ENCODE measurements around the gene PTMS. TPM values are rescaled to one million over a fixed set of nuclear protein-coding genes. Genes with fewer than 3 reads are reported as not detected.
A peak's percentile ranks its signal among the peaks of the same experiment; 100 is the strongest.

PTMS gene
- total and polyA plus RNA-seq, 2 donors (not counting 1 experiment from before 2014, with no cell fraction given): 63.6 to 312 TPM

DNA sequence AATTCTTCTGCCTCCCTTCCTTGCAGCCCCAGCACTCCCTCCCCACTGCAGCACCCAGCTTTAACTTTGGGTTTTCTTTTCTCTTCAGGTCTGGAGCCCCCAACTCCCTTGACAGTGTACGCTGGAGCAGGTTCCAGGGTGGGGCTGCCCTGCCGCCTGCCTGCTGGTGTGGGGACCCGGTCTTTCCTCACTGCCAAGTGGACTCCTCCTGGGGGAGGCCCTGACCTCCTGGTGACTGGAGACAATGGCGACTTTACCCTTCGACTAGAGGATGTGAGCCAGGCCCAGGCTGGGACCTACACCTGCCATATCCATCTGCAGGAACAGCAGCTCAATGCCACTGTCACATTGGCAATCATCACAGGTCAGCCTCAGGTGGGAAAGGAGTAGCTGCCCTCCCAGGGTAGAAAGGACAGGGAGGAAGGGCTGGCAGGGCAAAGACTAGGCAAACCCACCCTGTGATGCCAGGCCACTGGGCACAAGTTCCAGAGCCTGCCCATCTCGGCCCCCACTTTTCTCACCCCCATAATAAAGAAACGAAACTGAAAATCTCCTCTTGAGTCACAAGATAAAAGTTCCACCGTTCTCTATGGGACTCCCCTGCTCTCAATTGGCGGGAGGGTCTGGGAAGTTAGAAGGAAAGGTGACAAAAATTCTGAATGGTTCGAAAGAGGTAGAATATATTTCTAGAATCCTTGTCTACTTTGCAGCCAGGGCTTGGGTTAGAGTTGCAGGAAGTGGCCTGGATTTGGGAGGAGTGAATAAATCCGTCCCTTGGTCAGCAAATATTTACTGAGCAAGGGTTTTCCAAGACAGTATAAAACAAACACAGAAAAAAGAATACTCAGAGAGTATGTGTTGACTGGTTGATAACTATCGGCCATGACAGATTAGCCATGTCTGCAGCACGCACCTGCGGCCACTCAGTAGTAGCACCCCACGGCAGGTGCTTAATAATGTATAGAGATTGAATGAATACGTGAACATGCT is 9.3 kb downstream of the PTMS start:
- TF ChIP-seq, protein P1, sequence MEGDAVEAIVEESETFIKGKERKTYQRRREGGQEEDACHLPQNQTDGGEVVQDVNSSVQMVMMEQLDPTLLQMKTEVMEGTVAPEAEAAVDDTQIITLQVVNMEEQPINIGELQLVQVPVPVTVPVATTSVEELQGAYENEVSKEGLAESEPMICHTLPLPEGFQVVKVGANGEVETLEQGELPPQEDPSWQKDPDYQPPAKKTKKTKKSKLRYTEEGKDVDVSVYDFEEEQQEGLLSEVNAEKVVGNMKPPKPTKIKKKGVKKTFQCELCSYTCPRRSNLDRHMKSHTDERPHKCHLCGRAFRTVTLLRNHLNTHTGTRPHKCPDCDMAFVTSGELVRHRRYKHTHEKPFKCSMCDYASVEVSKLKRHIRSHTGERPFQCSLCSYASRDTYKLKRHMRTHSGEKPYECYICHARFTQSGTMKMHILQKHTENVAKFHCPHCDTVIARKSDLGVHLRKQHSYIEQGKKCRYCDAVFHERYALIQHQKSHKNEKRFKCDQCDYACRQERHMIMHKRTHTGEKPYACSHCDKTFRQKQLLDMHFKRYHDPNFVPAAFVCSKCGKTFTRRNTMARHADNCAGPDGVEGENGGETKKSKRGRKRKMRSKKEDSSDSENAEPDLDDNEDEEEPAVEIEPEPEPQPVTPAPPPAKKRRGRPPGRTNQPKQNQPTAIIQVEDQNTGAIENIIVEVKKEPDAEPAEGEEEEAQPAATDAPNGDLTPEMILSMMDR (conservative IDR thresholded peaks at IDR 0.05 in 1 of 2, IDR thresholded peaks at IDR 0.05 in 1 of 2; ENCODE audit: low read depth in 1 of 2, low read length in 2 of 2): no peak
- TF ChIP-seq EZH2 (IDR thresholded peaks at IDR 0.05; ENCODE audit: low read length, missing control alignments): no peak
- Histone ChIP-seq H3K4me2 (ENCODE audit: extremely low read depth, insufficient read depth, low read length) (no peak overlapping the region), H3K36me3 (ENCODE audit: control insufficient read depth, insufficient read depth, low read length) (peaks cover 10% of the 10 kb centered on the region), H4K20me1 (ENCODE audit: control insufficient read depth, extremely low read depth, insufficient read depth, low read length) (no peaks in the 10 kb centered on the region), H3K9me3 (ENCODE audit: control insufficient read depth, insufficient read depth, low read depth, low read length) (no peaks in the 10 kb centered on the region), H3K4me3 (replicated peaks in 1 of 4; ENCODE audit: control extremely low read depth in 1 of 4, insufficient read depth in 1 of 4, low read depth in 3 of 4, low read length in 4 of 4) (no peak overlapping the region), H3K27ac (ENCODE audit: insufficient read depth, low read length) (no peak overlapping the region), H2AFZ (ENCODE audit: low read length) (no peak overlapping the region), H3K27me3 (ENCODE audit: control insufficient read depth, insufficient read depth, low read length) (no peaks in the 10 kb centered on the region), H3K4me1 (ENCODE audit: control insufficient read depth, extremely low read depth, insufficient read depth, low read length) (peaks cover 11% of the 10 kb centered on the region), H3K79me2 (ENCODE audit: control insufficient read depth, insufficient read depth, low read length) (no peaks in the 10 kb centered on the region), H3K9ac (ENCODE audit: insufficient read depth, low read length) (no peak overlapping the region)
- no peak for DNase-seq (ENCODE audit: low read depth in 2 of 2)

DNA sequence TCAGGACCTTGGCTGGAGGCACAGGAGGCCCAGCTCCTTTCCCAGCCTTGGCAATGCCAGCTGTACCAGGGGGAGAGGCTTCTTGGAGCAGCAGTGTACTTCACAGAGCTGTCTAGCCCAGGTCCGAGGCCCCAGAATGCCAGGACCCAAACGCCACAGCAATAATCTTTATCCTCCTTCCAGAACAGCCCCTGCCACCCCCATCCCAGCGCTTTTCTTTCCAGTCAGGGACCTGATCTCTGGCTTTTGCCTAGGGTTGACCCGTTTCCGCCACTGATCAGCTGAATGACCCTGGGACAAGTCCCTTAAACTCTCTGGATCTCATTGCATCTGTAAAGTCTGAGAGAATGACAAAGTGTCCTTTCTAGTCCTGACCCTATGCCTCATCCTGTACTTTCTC is 11.2 kb downstream of the PTMS start:
- no peak overlapping the region for H3K4me3 ChIP-seq (replicated peaks in 1 of 4; ENCODE audit: control extremely low read depth in 1 of 4, insufficient read depth in 1 of 4, low read depth in 3 of 4, low read length in 4 of 4)
- no peaks in the 10 kb centered on the region for H3K79me2 ChIP-seq (ENCODE audit: control insufficient read depth, insufficient read depth, low read length)
- H3K27me3 ChIP-seq (ENCODE audit: control insufficient read depth, insufficient read depth, low read length): no peaks in the 10 kb centered on the region
- no peaks in the 10 kb centered on the region for H4K20me1 ChIP-seq (ENCODE audit: control insufficient read depth, extremely low read depth, insufficient read depth, low read length)
- no peak overlapping the region for H3K27ac ChIP-seq (ENCODE audit: insufficient read depth, low read length)
- H3K36me3 ChIP-seq (ENCODE audit: control insufficient read depth, insufficient read depth, low read length): no peaks in the 10 kb centered on the region
- no peak for TF ChIP-seq EZH2 (IDR thresholded peaks at IDR 0.05; ENCODE audit: low read length, missing control alignments)
- TF ChIP-seq, protein P1 (conservative IDR thresholded peaks at IDR 0.05 in 1 of 2, IDR thresholded peaks at IDR 0.05 in 1 of 2; ENCODE audit: low read depth in 1 of 2, low read length in 2 of 2): no peak
- H3K9ac ChIP-seq (ENCODE audit: insufficient read depth, low read length): no peak overlapping the region
- no peak overlapping the region for H2AFZ ChIP-seq (ENCODE audit: low read length)
- H3K4me1 ChIP-seq (ENCODE audit: control insufficient read depth, extremely low read depth, insufficient read depth, low read length): peaks cover 3% of the 10 kb centered on the region
- H3K9me3 ChIP-seq (ENCODE audit: control insufficient read depth, insufficient read depth, low read depth, low read length): no peaks in the 10 kb centered on the region
- no peak for DNase-seq (ENCODE audit: low read depth in 2 of 2)
- no peak overlapping the region for H3K4me2 ChIP-seq (ENCODE audit: extremely low read depth, insufficient read depth, low read length)

DNA sequence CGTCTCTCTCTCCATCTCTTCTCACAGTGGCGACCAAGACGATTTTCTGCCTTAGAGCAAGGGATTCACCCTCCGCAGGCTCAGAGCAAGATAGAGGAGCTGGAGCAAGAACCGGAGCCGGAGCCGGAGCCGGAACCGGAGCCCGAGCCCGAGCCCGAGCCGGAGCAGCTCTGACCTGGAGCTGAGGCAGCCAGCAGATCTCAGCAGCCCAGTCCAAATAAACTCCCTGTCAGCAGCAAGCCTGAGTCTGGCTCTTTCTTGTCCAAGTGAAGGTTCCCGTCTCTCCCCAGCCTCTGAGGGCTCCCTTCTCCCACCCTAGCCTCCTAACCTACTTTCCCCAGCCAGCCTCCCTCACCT is 12.0 kb downstream of the PTMS start:
- DNase-seq (ENCODE audit: low read depth in 2 of 2): peak; percentile 37 to 40
- Histone ChIP-seq H3K9me3 (ENCODE audit: control insufficient read depth, insufficient read depth, low read depth, low read length) (no peaks in the 10 kb centered on the region), H3K9ac (ENCODE audit: insufficient read depth, low read length) (no peak overlapping the region)

More for the DNA sequence above, 12.0 kb downstream of the PTMS start:
- Histone ChIP-seq H3K79me2 (ENCODE audit: control insufficient read depth, insufficient read depth, low read length) (no peaks in the 10 kb centered on the region), H2AFZ (ENCODE audit: low read length) (peak overlapping the region; percentile 70), H3K27ac (ENCODE audit: insufficient read depth, low read length) (no peak overlapping the region), H3K27me3 (ENCODE audit: control insufficient read depth, insufficient read depth, low read length) (no peaks in the 10 kb centered on the region), H3K4me3 (replicated peaks in 1 of 4; ENCODE audit: control extremely low read depth in 1 of 4, insufficient read depth in 1 of 4, low read depth in 3 of 4, low read length in 4 of 4) (peak overlapping the region; percentile 30 to 51 (median 42)), H3K4me2 (ENCODE audit: extremely low read depth, insufficient read depth, low read length) (peak overlapping the region; percentile 96), H3K36me3 (ENCODE audit: control insufficient read depth, insufficient read depth, low read length) (no peaks in the 10 kb centered on the region), H4K20me1 (ENCODE audit: control insufficient read depth, extremely low read depth, insufficient read depth, low read length) (no peaks in the 10 kb centered on the region), H3K4me1 (ENCODE audit: control insufficient read depth, extremely low read depth, insufficient read depth, low read length) (peaks cover 3% of the 10 kb centered on the region)
- no peak for TF ChIP-seq EZH2 (IDR thresholded peaks at IDR 0.05; ENCODE audit: low read length, missing control alignments)
- TF ChIP-seq, protein P1 (conservative IDR thresholded peaks at IDR 0.05 in 1 of 2, IDR thresholded peaks at IDR 0.05 in 1 of 2; ENCODE audit: low read depth in 1 of 2, low read length in 2 of 2): no peak

Data from fibroblast of lung (primary cell).